Fibroblast of villous mesenchyme (primary cell): ENCODE measurements around the gene NUP88. TPM values are rescaled to one million over a fixed set of nuclear protein-coding genes. Genes with fewer than 3 reads are reported as not detected.

ENCODE experiments used
- DNase-seq: peaks from one replicate; pipeline ENCODE4 v3.0.0-alpha.2; 2010; ENCODE audit warnings: low read depth
- H3K4me3 ChIP-seq: 2 replicates; pipeline ENCODE4 v1.5.1; 2011; ENCODE audit warnings: low read depth, mild to moderate bottlenecking, low read length
- CTCF ChIP-seq: IDR thresholded peaks from 2 replicates; pipeline ENCODE4 v1.5.1; 2012; ENCODE audit warnings: low read depth, mild to moderate bottlenecking, low read length; ENCODE audit not compliant: insufficient read depth
- total RNA-seq: library from RNA; depleted of rRNA; stranded (reverse); fragments of >200 nt; gene quantifications from 2 replicates; pipeline ENCODE4 v1.2.3, GENCODE V29; 2012

The NUP88 gene
- total RNA-seq, 1 donor: 106 TPM

DNA sequence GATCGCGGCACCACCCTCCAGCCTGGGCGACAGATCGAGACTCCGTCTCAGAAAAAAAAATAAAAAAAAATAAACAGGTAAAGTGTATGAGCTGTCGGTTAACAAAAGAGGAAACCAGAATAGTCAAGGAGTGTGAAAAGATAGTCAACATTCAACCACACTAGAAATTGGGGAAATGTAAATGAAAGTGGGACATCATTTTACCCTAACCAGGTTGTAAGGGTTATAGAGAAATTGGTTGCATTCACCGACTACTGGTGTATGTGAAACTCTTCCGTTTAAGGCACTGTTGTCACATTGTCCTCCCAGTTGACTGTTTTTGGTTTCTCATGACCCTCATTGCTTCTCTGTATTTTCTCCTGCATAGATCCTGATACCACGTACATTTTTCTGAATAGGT is 74.5 kb downstream of the NUP88 start:
- DNase-seq: no peak
- no peak overlapping the region for H3K4me3 ChIP-seq
- no peak for TF ChIP-seq CTCF

Other genes starting within 250 kb of the NUP88 start
- 10.3 and 11.7 TPM in 2 replicates for gene ZNF594, start 227.8 kb downstream of the NUP88 start, total RNA-seq
- not detected in 2 replicates for gene SCIMP, start 184.8 kb downstream of the NUP88 start, total RNA-seq
- 37.4 and 50.5 TPM in 2 replicates for gene RABEP1, start 137.4 kb downstream of the NUP88 start, total RNA-seq
- 35.0 and 39.6 TPM in 2 replicates for gene RPAIN, start 520 bp upstream of the NUP88 start, total RNA-seq
- 179 and 233 TPM in 2 replicates for gene C1QBP, start 19.5 kb upstream of the NUP88 start, total RNA-seq
- gene DHX33, start 49.3 kb upstream of the NUP88 start, total RNA-seq: 14.2 and 14.8 TPM in 2 replicates
- 29.0 and 45.3 TPM in 2 replicates for gene DERL2, start 66.5 kb upstream of the NUP88 start, total RNA-seq
- 10.3 and 18.6 TPM in 2 replicates for gene MIS12, start 66.9 kb upstream of the NUP88 start, total RNA-seq
- gene NLRP1, start 164.8 kb upstream of the NUP88 start, total RNA-seq: 33.2 and 45.1 TPM in 2 replicates